ENCODE data around the gene TUBA3E.
"Not testable (repeated sequence)": the region's sequence is repeated elsewhere in the genome, so short reads cannot be mapped to it uniquely, and the experiment has no call there.

GRCh38 chr2:130187859-130188792 is 10.1 kb downstream of the TUBA3E start:
- not testable (repeated sequence) for TF ChIP-seq CTCF (conservative IDR thresholded peaks at IDR 0.05; ENCODE audit: low read length); EZH2phosphoT487 (IDR thresholded peaks at IDR 0.05; ENCODE audit: borderline replicate concordance, low read depth, low read length)

Measured in OCI-LY7 (cell line).